ENCODE data around the gene DARS1.

The DARS1 gene

DNA sequence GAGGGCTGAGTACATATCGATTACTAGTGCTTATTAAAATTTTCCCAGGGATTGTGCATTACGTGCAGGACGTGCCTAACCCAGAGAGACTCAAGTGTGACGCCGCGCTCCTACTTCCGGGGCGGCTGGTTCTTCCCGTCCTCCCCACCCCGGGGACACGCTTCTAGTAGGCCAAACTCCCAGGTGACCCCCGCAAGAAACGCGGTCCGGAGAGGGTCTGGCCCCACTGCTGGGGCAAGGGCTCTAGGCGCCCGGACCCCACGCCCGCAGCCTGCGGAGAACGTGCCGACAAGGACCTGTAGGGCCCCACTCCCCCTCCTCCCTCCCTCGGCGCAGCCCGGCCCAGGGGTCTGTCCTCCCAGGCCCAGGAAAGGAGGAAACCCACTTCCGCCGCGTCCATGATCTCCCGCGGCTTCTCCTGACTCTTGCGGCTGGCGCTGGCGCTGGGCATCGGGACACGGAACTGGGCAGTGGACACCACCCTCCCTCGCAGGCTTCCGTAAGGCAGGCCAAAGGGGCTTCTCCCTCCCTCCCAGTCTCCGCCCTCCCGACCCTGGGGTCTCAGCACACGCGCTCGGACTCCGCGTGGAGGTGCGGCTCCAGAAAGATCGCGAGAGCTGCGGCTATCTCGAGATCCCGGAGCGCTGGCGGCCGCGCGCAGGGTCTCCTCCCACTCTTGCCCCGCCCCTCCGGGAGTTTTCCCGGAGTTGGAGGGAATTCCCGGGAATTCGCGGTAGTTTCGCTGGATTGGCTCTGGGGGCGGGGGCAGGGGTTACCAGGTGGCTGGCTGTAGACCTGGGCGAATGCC is at the start of gene DARS1:
TSS of gene DARS1 (minus strand) at position 609 of the 808 bp plus-strand sequence. CDS start at position 451, 158 bp downstream.
- peak; percentile 93 for DNase-seq (ENCODE audit: low read depth)

DNA sequence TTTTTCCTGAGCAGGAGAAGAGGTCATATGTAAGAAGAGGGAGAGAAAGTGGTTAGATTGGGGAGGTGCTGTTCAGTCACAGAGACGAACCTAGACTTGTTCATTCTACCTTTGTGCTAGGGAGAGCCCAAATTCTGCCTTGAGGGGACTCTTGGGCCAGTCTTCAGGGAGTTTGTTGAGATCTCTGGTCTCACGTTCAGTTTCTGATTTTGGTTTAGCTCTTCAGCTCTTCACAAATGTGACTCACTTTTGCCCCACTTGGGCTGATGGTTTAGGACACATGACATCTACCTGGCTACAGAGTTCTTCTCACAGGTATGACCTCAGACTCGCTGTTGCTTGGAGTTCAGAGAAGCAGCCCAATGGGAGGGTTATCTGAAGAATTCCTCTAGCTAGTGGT is 49.2 kb upstream of the DARS1 start:
- no peak for DNase-seq (ENCODE audit: low read depth)

DNA sequence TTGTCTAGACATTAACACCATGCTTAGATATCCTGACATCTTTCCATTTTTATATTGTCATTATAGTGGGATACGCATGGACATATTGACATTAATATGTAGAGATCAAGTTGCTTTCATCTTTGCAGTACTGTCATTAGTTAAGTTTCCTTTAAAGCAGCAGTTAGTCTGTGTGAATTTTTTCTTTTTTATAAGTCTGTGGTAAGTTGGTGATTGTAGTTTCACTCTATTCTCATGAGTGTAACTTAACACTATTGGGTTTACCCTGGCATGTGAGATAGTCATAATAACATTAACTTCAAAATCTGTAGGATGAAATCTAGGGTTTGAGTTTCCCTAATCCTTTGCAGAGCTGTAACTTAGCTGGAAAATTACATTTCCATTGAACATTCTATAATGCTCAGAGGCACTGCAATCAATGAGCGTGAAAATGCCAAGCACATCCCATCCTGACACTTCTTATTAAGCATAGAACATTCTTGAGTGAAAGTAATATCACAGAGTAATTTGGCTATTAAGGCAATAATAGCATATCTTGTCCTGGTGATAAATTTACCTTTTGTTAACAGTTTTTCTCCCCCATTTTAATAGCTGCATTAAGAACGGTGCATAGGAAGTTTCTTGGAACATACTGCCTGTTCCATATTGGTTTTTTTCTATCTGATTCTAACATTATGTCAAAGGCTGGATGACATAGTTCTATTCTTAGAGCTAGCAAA is 47.5 kb upstream of the DARS1 start:
- no peak for DNase-seq (ENCODE audit: low read depth)

DNA sequence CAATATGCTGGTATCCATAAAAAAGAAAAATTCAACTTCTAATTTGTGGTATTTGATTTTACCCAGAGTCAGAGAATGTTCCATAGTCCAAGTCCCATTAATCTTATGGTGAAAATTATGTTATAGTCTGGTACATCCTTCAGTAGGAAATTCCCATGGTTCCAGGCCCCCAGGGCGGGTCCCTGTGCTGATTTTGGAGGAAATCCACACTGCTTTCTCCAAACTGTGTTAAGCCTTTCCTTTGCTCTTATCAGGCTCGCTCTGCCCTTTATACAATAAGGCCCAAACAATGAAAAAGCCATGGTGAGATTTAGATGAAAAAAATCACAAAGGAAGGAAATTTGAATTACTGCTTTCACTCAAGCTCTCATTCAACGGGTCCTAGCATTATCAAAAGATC is 46.8 kb upstream of the DARS1 start:
- DNase-seq (ENCODE audit: low read depth), result no peak

DNA sequence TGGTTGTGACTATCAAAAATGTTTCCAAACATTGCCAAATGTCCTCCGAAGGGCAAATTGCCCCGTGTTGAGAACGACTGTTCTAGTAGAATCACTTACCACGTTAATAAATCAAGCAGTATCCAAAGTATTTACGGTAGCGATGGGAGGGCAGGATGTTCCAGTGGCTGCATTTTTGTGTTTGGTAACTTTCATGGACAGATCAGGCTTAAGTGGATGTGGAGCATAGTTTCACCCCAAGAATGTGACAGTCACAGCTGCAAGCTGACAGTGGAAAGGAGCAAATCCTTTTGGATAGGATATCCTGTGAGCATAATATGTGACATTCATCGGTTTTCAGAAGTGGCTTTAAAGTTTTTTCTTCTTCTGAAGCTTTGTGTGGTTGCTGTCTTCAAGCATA is 46.3 kb upstream of the DARS1 start:
- no peak for DNase-seq (ENCODE audit: low read depth)

DNA sequence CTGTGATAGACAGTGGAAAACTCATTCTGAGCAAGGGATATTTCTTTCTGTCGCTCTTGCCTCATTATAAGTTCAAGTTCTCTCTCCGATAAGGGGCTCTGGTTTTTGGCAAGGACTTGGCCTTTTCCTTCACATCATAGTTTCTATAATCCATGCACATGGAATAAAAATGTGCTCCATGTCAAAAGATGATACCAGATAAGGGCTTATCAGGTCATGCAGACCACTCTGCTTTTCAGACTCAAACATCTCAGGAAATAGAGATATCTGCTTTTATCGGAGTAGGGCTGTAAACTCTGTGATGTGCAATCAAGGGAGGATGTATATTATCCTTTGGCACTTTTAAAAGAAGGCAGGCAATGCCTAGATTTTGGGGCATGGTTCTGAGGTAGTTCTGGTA is 45.0 kb upstream of the DARS1 start:
- no peak for DNase-seq (ENCODE audit: low read depth)

DNA sequence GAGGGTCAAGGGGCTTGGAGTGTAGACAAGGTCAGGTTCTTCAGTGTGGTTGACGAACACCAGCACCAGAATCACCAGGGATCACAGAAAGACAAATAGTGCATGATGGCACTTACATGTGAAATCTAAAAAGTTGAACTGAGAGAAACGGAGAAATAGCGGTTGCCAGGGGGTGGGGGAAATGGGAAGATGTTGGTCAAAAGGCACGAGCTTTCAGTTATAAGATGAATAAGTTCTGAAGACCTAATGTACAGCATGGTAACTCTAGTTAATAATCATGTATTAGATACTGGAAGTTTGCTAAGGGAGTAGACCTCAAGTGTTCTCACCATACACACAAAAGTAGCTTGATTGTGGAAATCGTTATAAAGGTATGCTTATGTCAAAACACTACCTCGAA is 43.7 kb upstream of the DARS1 start:
- no peak for DNase-seq (ENCODE audit: low read depth)

DNA sequence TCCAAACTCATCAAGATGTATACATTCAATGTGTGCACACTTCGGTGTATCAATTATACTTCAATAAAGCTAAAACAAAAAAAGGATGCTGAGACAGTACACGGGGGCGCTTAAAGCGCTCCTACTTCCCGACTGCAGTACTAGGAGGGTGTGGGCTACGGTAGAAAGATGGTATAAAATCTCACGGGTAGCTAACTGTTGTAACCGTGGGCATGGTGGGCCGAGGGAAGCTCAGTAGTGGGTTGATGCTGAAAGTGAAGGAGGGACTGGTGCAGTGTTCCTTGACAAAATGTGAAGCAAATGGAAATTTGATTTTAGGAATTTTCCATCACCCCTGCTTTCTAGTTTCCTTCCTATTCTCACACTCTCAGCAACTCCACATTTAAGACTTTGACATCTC is 42.6 kb upstream of the DARS1 start:
- no peak for DNase-seq (ENCODE audit: low read depth)

DNA sequence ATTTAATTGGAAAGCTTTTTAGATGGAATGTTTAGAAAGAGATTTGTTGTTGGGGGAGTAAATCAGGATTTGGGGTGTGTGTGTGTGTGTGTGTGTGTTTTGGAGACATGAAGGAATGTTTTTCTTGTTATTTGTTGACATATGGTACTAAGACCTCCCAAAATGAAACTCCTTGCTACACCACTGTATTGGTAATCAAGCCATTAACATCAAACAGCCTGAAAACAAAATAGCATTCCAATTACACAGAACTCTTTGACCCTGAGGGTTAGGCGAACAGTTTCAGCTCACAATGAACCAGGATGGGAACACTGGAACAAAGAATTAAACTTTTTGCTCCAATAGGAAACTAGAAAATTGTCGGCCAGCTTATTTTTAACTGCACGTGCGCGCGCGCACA is 41.7 kb upstream of the DARS1 start:
- DNase-seq (ENCODE audit: low read depth), result no peak

DNA sequence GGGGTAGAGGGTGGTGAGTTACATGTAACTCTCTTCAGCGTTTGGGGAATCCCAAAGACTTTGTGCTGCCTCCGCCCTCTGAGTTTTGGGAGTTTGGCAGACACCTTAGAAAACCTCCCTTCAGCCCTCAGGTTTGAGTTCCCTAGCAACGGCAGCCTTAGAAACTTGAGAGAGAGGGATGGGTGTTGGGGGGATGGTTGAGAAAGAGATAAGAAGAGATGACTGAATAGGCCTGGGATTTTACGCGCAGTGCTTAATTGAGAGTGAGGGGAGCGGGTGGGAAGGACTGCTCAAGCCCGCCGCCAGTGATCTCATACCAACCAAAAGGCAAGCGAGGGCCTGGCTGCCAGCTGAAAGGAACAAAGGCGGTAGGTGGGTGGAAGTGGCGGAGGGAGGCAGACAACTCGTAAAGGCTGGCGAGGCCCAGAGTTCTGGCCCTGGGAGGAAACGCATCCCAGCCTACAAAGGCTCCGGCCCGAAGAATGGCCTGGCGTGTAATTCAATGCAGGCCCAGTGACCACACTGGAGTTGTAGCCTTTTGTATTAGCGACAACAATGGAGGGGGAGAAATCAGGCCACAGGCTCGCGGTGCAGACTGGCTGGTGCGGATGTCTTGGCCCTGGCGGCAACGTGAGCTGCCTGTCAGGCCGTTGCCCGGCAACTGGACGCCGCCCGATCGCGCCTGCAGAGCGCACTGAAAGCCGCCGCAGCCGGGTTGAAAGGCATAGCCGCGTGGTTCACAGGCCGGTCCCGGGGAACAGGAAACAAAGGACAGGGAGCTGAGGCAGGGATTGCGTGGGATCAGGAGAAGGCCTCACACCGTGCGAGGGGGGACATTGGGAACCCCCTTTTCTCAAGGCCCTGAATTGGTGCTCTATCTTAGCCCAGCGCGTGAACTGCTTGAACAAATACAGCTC is 39.9 kb upstream of the DARS1 start:
- no peak for DNase-seq (ENCODE audit: low read depth)

DNA sequence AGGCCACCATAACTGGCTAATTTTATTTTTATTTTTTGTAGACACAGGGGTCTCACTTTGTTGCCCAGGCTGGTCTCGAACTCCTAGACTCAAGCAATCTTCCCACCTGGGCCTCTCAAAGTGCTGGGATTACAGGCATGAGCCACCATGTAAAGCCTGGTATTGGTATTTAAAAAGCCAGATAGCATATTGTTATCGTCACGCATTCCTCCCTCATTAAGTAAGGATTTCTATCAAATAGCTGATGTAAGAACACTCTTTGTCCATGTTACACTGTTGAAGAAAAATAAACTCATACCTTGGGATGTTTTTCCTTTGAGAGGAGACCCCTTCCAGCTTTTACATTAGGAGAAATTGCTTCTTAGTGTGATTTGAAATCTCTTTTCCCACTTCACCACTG is 39.2 kb upstream of the DARS1 start:
- no peak for DNase-seq (ENCODE audit: low read depth)

DNA sequence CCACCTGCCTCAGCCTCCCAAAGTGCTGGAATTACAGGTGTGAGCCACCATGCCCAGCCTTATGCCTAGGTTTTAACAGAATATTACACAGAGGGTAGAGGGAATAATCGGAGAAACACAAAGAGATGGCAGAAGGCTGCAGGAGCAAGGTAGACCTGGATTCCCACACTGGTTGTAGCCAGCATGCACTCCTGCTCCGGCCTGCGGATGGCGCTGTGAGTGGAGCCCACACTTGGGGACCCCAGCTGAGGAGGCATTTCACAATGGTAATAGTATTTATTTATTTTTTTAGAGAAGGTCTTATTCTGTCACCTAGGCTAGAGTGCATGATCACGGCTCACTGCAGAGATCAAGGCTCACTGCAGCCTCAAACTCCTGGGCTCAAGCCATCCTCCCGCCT is 38.8 kb upstream of the DARS1 start:
- no peak for DNase-seq (ENCODE audit: low read depth)

DNA sequence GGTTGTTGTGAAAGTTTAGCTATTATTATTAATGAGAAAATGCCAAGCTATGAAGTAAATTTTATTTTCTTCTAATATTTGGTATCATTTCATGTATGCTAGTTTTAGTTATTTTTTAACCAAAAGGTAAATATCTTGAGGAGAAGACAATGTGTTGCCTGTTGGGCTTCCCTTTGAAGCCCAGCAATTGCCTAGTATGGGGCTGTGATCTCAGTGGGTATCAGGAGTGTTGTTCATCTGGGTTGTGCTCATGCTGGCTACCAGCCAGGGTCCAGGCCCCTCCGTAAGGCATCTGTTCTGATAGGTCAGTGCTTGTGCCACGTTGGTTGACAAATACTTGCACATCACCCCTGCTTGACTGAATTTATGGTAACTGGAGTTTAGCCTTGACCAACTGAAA is 38.0 kb upstream of the DARS1 start:
- no peak for DNase-seq (ENCODE audit: low read depth)

DNA sequence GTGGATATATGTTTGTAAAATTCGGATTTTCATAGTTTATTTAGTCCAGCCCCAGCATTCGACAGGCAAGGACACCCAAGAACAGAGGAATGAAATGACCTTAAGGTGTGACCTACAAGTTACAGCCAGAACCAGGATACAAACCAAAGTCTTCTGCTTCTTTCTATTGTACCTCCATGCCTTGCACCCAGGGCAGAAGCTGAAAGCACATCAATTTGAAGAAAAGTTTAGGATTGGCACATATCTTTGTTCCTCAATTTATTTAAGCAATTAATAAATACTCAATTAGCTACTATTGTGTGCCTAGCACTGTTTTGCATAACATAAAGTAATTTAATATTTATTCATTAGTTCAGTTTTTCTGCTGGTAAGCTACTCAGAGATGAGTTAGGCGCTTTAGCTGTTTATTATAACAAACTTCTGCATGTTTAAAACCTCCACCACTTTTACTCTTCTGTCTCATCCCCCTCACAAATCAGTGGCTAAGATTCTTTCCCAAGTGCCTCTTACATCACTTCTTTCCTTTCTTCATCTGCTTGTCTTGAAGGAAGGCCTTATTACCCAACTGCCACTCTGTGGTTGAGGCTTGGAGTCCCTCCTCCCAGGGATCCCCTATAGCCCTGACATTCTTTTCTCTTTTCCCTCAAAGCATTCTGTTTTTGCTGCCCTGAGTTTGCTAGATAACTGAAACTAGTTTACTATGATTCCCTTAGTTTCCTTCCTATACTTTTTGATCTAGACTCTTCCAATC is 37.1 kb upstream of the DARS1 start:
- no peak for DNase-seq (ENCODE audit: low read depth)

DNA sequence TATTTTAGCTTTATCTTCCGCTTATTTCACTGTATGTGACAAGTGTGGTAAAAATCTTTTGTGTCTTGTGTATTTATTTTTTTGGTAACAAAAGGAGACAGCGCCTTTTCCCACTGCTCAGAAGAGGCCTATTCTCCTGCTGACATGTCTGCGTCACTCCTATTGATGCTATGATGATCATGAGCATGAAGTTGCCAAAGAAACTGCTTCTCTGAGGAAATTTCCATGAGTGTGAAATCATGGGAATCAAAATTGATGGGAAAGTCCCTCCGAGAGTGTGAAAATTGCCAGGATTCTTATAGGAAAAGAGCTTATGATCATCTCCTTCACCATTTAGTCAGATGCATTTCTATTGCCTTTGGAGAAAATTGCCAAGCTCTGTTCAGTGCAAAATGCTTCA is 36.5 kb upstream of the DARS1 start:
- DNase-seq (ENCODE audit: low read depth), result no peak

DNA sequence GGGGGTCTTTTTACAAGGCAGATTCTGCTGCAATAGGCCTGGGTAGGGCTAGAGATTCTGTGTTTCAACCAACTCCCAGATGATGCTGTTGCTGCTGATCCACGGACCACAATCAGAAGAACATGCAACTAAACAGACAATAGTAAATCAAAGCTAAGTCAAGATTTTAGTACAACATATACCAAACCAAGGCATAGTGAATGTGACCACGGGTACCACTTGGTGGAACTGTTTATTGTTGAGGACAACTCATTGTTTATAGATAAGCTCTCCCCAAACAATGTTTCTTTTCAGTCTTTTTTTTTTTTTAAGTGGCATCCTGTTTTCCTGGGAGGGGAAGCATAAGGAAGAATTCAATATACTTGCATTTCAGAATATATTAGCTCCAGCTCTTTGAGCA is 36.0 kb upstream of the DARS1 start:
- DNase-seq (ENCODE audit: low read depth), result no peak

DNA sequence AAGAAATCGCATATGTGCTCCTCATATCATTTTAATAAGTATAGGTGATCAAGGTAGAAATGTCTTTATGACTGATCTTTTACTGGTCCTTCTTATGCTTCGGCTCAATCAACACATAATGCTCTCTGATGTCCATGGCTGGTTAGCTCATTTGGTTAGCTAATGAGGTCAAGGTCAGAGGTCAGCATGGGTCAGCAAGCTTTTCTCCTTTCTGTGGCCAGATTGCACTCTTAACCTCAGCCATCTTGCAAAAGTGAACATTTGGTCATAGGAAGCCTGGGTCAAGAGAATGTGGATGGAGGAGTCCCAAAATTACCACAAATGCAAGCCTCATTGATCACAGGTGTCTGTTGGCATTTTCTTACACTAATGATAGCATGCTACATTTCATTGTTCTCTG is 35.4 kb upstream of the DARS1 start:
- no peak for DNase-seq (ENCODE audit: low read depth)

DNA sequence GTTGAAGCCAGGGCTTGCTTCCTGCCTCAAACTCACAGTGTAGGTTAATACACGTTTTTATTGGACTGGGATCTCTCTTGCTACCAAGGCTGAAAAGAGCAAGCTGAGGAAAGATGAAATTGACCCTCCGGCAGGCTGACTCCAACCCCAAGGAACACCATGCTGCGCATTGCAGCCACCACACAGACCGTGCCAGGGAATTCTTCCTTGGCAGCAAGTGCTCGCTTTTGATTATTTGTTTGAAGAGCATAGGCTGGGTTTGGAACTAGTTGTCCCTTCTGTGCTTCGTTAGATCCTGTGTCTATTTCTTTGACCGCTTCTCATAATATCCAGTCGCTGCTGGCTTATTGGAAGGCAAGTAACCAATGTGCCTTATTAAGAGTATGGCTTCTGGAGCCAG is 34.4 kb upstream of the DARS1 start:
- no peak for DNase-seq (ENCODE audit: low read depth)

DNA sequence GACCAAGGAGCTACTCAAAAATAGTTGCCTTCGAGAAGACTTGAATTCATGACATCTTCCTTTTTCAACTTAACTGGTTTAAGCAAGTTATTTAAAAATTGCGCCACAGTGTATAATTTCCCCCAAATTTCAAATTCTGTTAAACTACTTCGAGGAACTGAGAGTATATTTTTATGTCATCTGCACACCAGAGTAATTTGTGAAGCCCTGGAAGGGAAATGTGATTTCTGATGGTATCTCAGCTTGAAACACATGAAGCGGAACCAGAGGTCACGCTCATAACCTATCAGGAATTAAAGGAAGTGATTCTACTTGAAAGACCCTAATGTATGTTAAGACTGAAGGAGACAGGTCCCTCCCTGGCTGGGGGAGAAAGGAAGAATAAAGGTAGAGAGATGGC is 33.9 kb upstream of the DARS1 start:
- DNase-seq (ENCODE audit: low read depth), result no peak

DNA sequence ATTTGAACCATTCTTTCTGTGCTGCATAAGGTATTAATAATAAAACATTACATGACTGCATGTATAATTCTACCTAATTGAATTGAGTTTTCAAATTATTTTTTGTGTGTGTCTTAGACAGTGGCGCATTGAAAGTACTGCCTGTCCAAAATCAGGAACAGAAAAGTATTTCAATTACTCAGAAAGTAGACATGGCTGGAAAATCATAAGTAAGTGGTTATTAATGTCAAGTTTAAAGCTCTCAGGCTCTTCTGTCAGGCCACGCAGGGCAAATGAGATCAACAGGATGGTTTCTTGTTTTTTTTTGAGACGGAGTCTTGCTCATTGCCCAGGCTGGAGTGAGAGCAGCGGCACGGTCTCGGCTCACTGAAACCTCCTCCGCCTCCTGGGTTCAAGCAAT is 32.4 kb upstream of the DARS1 start:
- DNase-seq (ENCODE audit: low read depth), result no peak

DNA sequence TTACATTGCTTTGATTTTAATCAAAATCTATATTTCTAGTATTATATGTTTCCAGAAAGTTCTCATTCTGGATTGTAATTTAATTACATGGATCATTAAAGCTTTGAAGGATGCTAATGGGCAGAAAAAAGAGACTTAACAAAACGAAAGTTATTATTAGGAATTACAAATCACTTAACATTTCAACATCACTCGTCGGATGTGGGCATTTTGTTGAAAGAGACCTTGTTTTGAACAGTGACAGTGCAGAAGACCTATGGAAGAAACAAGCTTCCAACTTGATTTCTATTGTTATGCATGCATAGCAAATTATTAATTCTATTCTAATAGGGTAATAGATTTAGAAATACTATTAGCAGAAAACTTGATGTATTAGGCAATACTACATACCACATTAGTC is 31.4 kb upstream of the DARS1 start:
- DNase-seq (ENCODE audit: low read depth), result no peak

DNA sequence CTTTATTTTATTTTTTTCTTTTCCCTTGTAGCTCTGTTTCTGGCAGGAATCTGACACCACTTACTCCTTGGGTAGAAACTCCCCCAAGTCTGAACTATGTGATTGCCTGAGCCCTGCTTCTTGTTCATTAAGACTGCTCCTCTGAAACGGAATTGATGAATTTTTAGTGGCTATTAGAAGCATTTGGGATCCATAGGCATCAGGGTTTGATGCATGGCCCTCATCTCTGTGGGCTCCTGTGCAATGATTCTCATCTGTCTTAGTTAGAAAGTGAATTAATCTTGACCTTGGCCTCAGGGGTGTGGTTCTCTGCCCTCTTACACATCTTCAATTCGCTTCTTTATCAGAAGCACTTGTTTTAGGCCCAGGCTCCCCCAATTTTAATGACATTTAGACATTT is 31.0 kb upstream of the DARS1 start:
- no peak for DNase-seq (ENCODE audit: low read depth)

All from HS-5 (cell line).